AG10803 (cell line): ENCODE data around the gene ALDOB.

Experiments used
- DNase-seq: peaks from one replicate; pipeline ENCODE4 v3.0.0; 2010; ENCODE audit warnings: low read depth
- H3K4me3 ChIP-seq: 2 replicates; pipeline ENCODE4 v1.5.1; 2011; ENCODE audit warnings: mild to moderate bottlenecking, low read length, control low read depth
- TF ChIP-seq, protein P1 (sequence below): conservative IDR thresholded peaks from 2 replicates; pipeline ENCODE4 v1.5.1; 2011; ENCODE audit warnings: mild to moderate bottlenecking, low read length, control low read depth, inconsistent platforms

ALDOB gene

DNA sequence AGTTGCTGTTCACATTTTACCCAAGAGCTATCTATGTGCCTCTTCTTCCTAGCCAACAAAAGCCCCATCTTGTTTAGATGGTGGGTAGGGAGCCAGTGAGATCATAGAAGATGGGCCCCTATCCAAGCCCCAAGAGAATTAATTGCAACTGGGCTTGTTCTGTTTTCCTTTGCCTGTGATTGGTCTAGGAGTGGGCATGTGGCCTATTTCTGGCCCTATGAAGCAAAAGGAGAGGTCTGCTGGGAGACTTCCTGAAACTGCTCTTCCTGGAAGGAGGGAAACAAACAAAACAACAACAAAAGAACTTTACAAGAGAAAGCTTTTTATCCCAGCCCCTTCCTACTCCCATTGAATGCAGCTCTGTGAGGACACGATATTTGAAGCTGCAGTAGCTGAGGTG is 32.5 kb upstream of the ALDOB start:
- no peak for DNase-seq
- TF ChIP-seq, protein P1, sequence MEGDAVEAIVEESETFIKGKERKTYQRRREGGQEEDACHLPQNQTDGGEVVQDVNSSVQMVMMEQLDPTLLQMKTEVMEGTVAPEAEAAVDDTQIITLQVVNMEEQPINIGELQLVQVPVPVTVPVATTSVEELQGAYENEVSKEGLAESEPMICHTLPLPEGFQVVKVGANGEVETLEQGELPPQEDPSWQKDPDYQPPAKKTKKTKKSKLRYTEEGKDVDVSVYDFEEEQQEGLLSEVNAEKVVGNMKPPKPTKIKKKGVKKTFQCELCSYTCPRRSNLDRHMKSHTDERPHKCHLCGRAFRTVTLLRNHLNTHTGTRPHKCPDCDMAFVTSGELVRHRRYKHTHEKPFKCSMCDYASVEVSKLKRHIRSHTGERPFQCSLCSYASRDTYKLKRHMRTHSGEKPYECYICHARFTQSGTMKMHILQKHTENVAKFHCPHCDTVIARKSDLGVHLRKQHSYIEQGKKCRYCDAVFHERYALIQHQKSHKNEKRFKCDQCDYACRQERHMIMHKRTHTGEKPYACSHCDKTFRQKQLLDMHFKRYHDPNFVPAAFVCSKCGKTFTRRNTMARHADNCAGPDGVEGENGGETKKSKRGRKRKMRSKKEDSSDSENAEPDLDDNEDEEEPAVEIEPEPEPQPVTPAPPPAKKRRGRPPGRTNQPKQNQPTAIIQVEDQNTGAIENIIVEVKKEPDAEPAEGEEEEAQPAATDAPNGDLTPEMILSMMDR = no peak

DNA sequence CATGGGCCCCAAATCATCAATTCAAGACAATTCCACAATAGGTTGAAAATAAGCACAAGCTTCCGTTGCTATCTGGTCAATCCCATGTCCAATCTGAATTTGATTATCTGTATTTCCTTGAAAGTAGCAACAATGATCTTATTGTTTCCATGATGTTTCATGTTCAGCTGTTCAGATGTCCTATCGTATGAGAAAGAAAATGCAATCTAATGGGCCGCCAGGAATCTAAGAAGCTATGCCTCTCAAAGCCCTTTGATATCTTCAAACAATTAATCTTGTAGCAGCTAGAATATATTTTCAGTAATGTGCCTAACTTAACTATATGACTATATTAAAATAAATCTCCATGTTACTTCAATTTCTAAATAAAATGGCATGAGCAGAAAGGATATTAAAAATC is 32.1 kb upstream of the ALDOB start:
- no peak overlapping the region for H3K4me3 ChIP-seq
- TF ChIP-seq, protein P1 = no peak

More for the DNA sequence above, 32.5 kb upstream of the ALDOB start:
- H3K4me3 ChIP-seq = no peak overlapping the region

DNA sequence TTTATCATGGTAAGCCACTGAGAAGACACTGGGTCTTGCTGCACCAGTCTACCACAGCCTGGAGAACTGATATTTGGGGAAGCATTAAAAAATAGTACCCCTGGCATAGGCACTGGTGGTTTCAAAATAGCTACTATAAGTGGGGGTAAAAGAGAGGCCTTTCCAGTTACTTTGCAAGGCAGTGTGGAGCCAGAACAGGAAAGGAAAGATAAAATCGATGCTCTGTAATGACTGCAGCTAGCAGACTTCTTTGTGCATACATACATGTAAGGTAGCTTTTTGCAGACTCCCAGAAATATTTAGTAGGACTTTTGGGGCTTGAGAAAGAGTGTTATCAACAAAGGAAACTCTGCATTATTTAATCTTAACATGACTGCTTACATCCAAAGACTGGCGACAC is 31.3 kb upstream of the ALDOB start:
- TF ChIP-seq, protein P1 = no peak
- no peak for DNase-seq

More for the DNA sequence above, 32.1 kb upstream of the ALDOB start:
- DNase-seq = no peak

DNA sequence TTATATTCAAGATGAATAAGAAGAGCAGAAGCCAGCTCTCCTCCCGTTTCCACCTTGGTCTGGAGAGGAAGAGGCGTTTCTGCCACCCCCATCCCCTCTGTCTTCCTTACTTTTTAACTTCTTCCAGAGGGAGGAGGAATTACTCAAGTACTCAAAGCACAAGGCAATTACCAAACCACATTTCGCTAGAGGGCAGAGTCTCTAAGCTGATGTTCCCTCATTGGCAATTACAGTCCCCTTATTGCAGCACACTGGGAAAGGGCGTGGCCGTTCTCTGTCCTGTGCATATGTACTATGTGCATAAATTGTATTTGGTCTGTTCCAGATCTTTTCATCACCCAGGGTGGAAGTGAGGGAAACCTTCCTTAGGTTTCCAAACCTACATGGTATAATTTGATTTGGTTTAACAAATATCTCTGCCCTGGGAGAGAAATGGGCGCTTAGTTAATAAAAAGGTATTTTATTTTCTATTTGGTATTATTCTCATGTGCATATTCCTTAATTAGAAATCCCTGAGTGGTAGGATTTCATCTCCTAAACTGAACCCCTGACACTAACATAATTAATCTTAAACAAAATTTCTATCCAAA is 29.8 kb upstream of the ALDOB start:
- TF ChIP-seq, protein P1 = peak; percentile 74
- DNase-seq = peak; percentile 86
- no peak overlapping the region for H3K4me3 ChIP-seq

More for the DNA sequence above, 31.3 kb upstream of the ALDOB start:
- H3K4me3 ChIP-seq = no peak overlapping the region

DNA sequence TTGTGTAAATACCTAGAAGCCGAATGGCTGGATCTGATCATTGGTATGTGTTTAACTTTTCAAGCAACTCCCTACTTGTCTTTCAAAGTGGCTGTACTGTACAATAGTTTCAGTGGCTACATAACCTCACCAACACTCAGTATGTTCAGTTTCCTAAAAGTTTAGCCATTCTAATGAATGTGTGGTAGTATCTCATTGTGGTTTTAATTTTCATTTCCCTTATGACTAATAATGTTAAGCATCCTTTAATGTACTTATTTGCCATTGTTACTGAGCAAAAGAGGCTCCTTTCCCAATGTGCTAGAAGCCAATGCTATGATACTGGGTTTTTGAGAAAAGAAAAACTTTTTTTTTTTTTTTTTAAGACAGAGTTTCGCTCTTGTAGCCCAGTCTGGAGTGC is 27.8 kb upstream of the ALDOB start:
- TF ChIP-seq, protein P1 = no peak
- peak; percentile 72 for DNase-seq
- H3K4me3 ChIP-seq = no peak overlapping the region

DNA sequence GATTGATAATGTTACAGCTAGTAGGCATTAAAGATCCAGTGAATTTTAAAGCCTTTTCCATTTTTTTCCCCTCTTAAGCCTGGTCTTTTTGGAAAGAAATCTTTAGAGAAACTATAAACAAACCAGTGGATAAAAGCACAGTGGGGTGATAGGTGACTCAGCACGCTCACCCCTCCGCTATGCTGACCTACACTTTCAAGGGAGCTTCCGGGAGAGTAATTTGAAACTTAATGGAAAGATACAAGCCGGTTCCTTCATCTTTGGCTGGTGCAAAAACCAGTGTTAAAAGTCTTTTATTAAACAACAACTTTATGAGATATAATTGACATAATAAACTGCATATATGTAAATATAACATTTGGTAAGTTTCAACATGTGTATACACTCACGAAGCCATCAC is 27.0 kb upstream of the ALDOB start:
- DNase-seq = no peak
- TF ChIP-seq, protein P1 = no peak
- no peak overlapping the region for H3K4me3 ChIP-seq

DNA sequence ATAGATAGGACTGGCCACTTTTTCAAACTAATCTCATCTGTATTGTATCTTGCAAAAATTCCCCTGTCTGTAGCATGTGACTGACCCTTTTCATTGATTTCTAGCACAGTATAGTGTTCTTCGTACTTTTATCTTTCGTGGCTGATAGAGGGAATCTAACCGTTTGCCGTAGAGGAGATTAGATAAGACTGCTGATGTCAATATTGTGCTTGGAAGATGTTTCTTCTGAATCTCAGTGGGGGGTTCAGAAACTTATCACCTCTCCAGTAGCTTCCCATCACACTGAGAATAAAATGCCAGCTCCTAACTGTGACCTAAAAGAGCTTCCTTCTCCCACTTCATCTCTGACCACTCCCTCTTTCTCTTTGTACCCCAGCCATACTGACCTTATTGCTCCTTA is 25.4 kb upstream of the ALDOB start:
- DNase-seq = no peak
- H3K4me3 ChIP-seq = no peak overlapping the region
- TF ChIP-seq, protein P1 = no peak
